A673 (cell line): ENCODE measurements around the gene AAGAB. TPM values are rescaled to one million over a fixed set of nuclear protein-coding genes. Genes with fewer than 3 reads are reported as not detected.

Source experiments
- BruUV-seq: library from RNA; stranded (reverse); fragments of 400-500 nt; replicated peaks from 2 replicates; lab custom pipeline; 2021; lab: Mats Ljungman, UMichigan
- CTCF ChIA-PET: fragments of 300-600 bp; sonication (Branson Sonifier 250); formaldehyde crosslinking; loops from one replicate; lab custom pipeline; 2022; ENCODE audit warnings: antibody characterized with exemption; lab: Charles Lee
- POLR2A ChIA-PET: fragments of 300-600 bp; sonication (Branson Sonifier 250); formaldehyde crosslinking; loops from one replicate; lab custom pipeline; 2022; ENCODE audit warnings: antibody characterized with exemption; ENCODE audit not compliant: low non-redundant PET; lab: Charles Lee
- DNase-seq: peaks from one replicate; pipeline ENCODE4 v3.0.0-alpha.2; 2015; ENCODE audit warnings: low spot score
- H3K27ac ChIP-seq: fragments of 200-600 bp; sonication (generic); 2 replicates; pipeline ENCODE4 v1.5.1; 2016; ENCODE audit warnings: mixed run types, low read depth, mild to moderate bottlenecking, mixed read lengths, antibody characterized with exemption, low read length; ENCODE audit not compliant: poor library complexity, severe bottlenecking
- H3K27me3 ChIP-seq: fragments of 200-600 bp; sonication (generic); replicated peaks from 2 replicates; pipeline ENCODE4 v1.6.1; 2017; ENCODE audit warnings: mixed run types, low read depth, mild to moderate bottlenecking, mixed read lengths, antibody characterized with exemption, low read length; ENCODE audit not compliant: insufficient read depth, poor library complexity
- H3K36me3 ChIP-seq: fragments of 200-600 bp; sonication (generic); 2 replicates; pipeline ENCODE4 v1.6.1; 2016; ENCODE audit warnings: mixed run types, mild to moderate bottlenecking, mixed read lengths, antibody characterized with exemption, low read length; ENCODE audit not compliant: insufficient read depth, poor library complexity, severe bottlenecking
- H3K4me1 ChIP-seq: fragments of 200-600 bp; sonication (generic); 2 replicates; pipeline ENCODE4 v1.6.1; 2017; ENCODE audit warnings: mixed run types, mild to moderate bottlenecking, mixed read lengths, antibody characterized with exemption, low read length; ENCODE audit not compliant: insufficient read depth, poor library complexity, severe bottlenecking
- H3K4me3 ChIP-seq: fragments of 200-600 bp; sonication (generic); 2 replicates; pipeline ENCODE4 v1.5.1; 2016; ENCODE audit warnings: low read depth, mixed run types, mild to moderate bottlenecking, mixed read lengths, low read length; ENCODE audit not compliant: poor library complexity, severe bottlenecking
- H3K9me3 ChIP-seq: fragments of 200-600 bp; sonication (generic); 2 replicates; pipeline ENCODE4 v1.6.1; 2016; ENCODE audit warnings: mixed run types, low read depth, mild to moderate bottlenecking, mixed read lengths, antibody characterized with exemption, low read length; ENCODE audit not compliant: poor library complexity, severe bottlenecking
- CTCF ChIP-seq: fragments of 300-800, 200-600 bp; sonication (generic); conservative IDR thresholded peaks from 2 replicates; pipeline ENCODE4 v1.5.1; 2017; ENCODE audit warnings: low read depth, mild to moderate bottlenecking, antibody characterized with exemption, low read length, moderate library complexity, mixed read lengths
- EZH2 ChIP-seq: fragments of 200-600 bp; sonication (generic); IDR thresholded peaks from 2 replicates; pipeline ENCODE4 v1.6.1; 2017; ENCODE audit warnings: borderline replicate concordance, low read depth, mild to moderate bottlenecking, mixed read lengths, antibody characterized with exemption, low read length; ENCODE audit not compliant: poor library complexity, severe bottlenecking
- intact Hi-C: fragments of 100-400 bp; cut with micrococcal nuclease; formaldehyde crosslinking; loops from one replicate; pipeline ENCODE4 v1.10.0; 2022; ENCODE audit not compliant: unreplicated experiment
- total RNA-seq: library from RNA; stranded (reverse); gene quantifications from 2 replicates; pipeline ENCODE4 v1.2.3, GENCODE V29; 2021

Gene AAGAB
- total RNA-seq, 1 experiment from 2014 or later = 54.8 TPM

GRCh38 chr15:67300266-67301025, 46.0 kb upstream of the AAGAB start:
- ChIA-PET CTCF (interaction anchor here (0.6 to 1.2 kb wide), 2 partner anchors 258 to 354 kb away, joined by 3 read pairs; no protein-coding TSS in a partner anchor), POLR2A (no interaction called here)
- H3K27me3 ChIP-seq = no peaks in the 10 kb centered on the region
- no peak for TF ChIP-seq EZH2
- no peak for TF ChIP-seq CTCF
- intact Hi-C loops = no loop called here
- H3K36me3 ChIP-seq = no peaks in the 10 kb centered on the region
- H3K4me3 ChIP-seq = no peak overlapping the region
- no peak overlapping the region for H3K27ac ChIP-seq
- no peaks in the 10 kb centered on the region for H3K9me3 ChIP-seq
- BruUV-seq = no TSS peak
- no peaks in the 10 kb centered on the region for H3K4me1 ChIP-seq
- DNase-seq = no peak

- no peak for DNase-seq
- intact Hi-C loops = no loop called here
- Histone ChIP-seq H3K27me3 (no peaks in the 10 kb centered on the region), H3K9me3 (no peaks in the 10 kb centered on the region), H3K4me1 (no peaks in the 10 kb centered on the region), H3K27ac (no peak overlapping the region), H3K4me3 (no peak overlapping the region), H3K36me3 (no peaks in the 10 kb centered on the region)
- ChIA-PET POLR2A (no interaction called here), CTCF (no interaction called here)
- no peak for TF ChIP-seq CTCF
- TF ChIP-seq EZH2 = no peak
- BruUV-seq = no TSS peak
These were observed 42.2 kb upstream of the AAGAB start for GRCh38 chr15:67296684-67297083.

GRCh38 chr15:67296188-67296587, 41.7 kb upstream of the AAGAB start:
- intact Hi-C loops = no loop called here
- no peaks in the 10 kb centered on the region for H3K4me1 ChIP-seq
- no TSS peak for BruUV-seq
- H3K36me3 ChIP-seq = no peaks in the 10 kb centered on the region
- no peaks in the 10 kb centered on the region for H3K9me3 ChIP-seq
- no peak for DNase-seq
- no peak overlapping the region for H3K4me3 ChIP-seq
- TF ChIP-seq EZH2 = no peak
- no peak for TF ChIP-seq CTCF
- CTCF ChIA-PET = no interaction called here
- no peaks in the 10 kb centered on the region for H3K27me3 ChIP-seq
- POLR2A ChIA-PET = no interaction called here
- H3K27ac ChIP-seq = no peak overlapping the region
